ENCODE measurements around the gene YDJC. TPM values are rescaled to one million over a fixed set of nuclear protein-coding genes. Genes with fewer than 3 reads are reported as not detected.
A peak's percentile ranks its signal among the peaks of the same experiment; 100 is the strongest.

Gene YDJC
- total and polyA plus RNA-seq, 2 of the 13 experiments (the other 11 are each of a cell fraction or from before 2014, with no cell fraction given): 15.3 to 32.0 TPM

- no peak; the same call in none of the 2 replicates for TF ChIP-seq CENPT (CRISPR knock-in tag; IDR thresholded peaks at IDR 0.05; ENCODE audit: low read depth)
- TF ChIP-seq ZNF225 (CRISPR knock-in tag; IDR thresholded peaks at IDR 0.05): peak; percentile 72; the same call in 1 of the 2 replicates
- TF ChIP-seq ZNF646 (CRISPR knock-in tag; IDR thresholded peaks at IDR 0.05): no peak
- TF ChIP-seq SRSF9 (IDR thresholded peaks at IDR 0.05; ENCODE audit: borderline replicate concordance, insufficient read depth, low read depth, low read length, poor library complexity, severe bottlenecking): no peak
- TF ChIP-seq HNRNPL (IDR thresholded peaks at IDR 0.05; ENCODE audit: low read depth, low read length): peak; percentile 94
- TF ChIP-seq SATB2 (CRISPR knock-in tag; IDR thresholded peaks at IDR 0.05): peak; percentile 82
- TF ChIP-seq ZNF18 (CRISPR knock-in tag; IDR thresholded peaks at IDR 0.05; ENCODE audit: insufficient replicate concordance): peak; percentile 72
- peak; percentile 52 for TF ChIP-seq MEF2D (CRISPR knock-in tag; IDR thresholded peaks at IDR 0.05)
- peak; percentile 86; the same call in 1 of the 2 replicates for TF ChIP-seq ZSCAN29 (CRISPR knock-in tag; conservative IDR thresholded peaks at IDR 0.05)
- peak; percentile 49; the same call in 1 of the 2 replicates for TF ChIP-seq ZNF30 (CRISPR knock-in tag; IDR thresholded peaks at IDR 0.05)
- TF ChIP-seq ETV5 (CRISPR knock-in tag; IDR thresholded peaks at IDR 0.05; ENCODE audit: borderline replicate concordance): peak; percentile 94
- TF ChIP-seq NR3C1 (CRISPR knock-in tag; IDR thresholded peaks at IDR 0.05): no peak
- no peak for TF ChIP-seq USF2 (IDR thresholded peaks at IDR 0.05; ENCODE audit: low read depth, low read length)
- 0 out of 2 replicates have a peak, but pooled peaks have one; percentile 35 for TF ChIP-seq USF2 (CRISPR knock-in tag; IDR thresholded peaks at IDR 0.05; ENCODE audit: borderline replicate concordance)
- TF ChIP-seq MIXL1 (CRISPR knock-in tag; IDR thresholded peaks at IDR 0.05): peak; percentile 72
- no peak; the same call in 1 of the 2 replicates for TF ChIP-seq NFYB (CRISPR knock-in tag; IDR thresholded peaks at IDR 0.05)
- TF ChIP-seq MAFF (IDR thresholded peaks at IDR 0.05; ENCODE audit: low read depth, low read length): no peak
- TF ChIP-seq CBFB (CRISPR knock-in tag; IDR thresholded peaks at IDR 0.05): peak; percentile 63; the same call in 1 of the 2 replicates
- no peak for TF ChIP-seq ZNF432 (CRISPR knock-in tag; IDR thresholded peaks at IDR 0.05; ENCODE audit: borderline replicate concordance)
Observed at GRCh38 chr22:21629255-21630149, at the start of gene YDJC (continued).
